Endometrial microvascular endothelial cells (primary cell): ENCODE measurements around the gene GAR1. TPM values are rescaled to one million over a fixed set of nuclear protein-coding genes. Genes with fewer than 3 reads are reported as not detected.
"Not testable (repeated sequence)": the region's sequence is repeated elsewhere in the genome, so short reads cannot be mapped to it uniquely, and the experiment has no call there.

Source experiments
- in situ Hi-C: cut with HindIII; loops from 2 replicates; pipeline ENCODE4 v1.10.0; 2017; ENCODE audit warnings: low sequenced_read_pairs, low pct_unique_long_range_greater_than_20kb; ENCODE audit errors: inconsistent ontology term
- total RNA-seq: library from RNA; depleted of rRNA; stranded (reverse); fragments of >200 nt; gene quantifications from one replicate; pipeline ENCODE4 v1.2.3, GENCODE V29; 2015; ENCODE audit errors: inconsistent ontology term

GAR1 gene
- total RNA-seq, 1 donor from 2014 or later, result 9.8 TPM

GRCh38 chr4:109827672-109828071 is 12.1 kb downstream of the GAR1 start, which contains the start of gene RRH:
Gene RRH, plus strand, starts transcription at chr4:109827972. Its CDS starts 56 bp downstream, at chr4:109828028.
- in situ Hi-C loops, result no loop called here

DNA sequence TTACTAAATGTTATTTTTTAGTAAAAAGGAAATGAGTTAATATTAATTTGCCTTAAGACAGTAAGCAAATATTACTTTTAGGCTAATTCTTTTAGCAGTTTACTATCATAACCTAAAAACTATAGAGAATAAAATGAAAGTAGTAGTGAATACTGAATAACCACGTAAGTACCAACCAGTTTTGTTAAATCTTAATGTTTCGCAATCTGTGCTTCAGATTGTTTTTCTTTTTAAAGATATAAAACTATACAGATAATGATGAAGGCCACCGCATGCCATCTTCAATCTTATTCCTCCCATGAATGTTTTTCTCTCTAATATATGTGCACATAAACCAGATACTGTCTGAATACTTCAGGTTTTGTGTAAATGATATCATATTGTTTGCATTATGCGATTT is 18.2 kb downstream of the GAR1 start:
- in situ Hi-C loops, result no loop called here

DNA sequence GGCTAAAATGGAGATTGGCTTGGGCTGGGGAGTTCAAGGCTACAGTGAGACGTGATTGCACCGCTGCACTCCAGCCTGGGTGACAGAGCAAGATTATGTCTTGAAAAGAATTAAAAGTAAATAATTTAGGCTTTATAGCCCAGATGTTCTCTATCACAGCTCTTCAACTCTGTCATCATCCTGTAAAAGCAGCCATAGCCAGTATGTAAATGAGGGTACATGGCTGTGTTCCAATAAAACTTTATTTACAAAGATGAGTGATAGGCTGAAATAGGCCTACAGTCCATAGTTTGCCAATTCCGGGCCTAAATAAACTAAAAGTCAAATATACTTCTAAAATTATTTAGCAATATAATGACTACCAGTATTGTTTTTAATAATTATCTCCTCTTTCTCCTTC is 21.4 kb downstream of the GAR1 start:
- in situ Hi-C loops, result no loop called here

GRCh38 chr4:109846395-109847098 is 31.0 kb downstream of the GAR1 start:
- in situ Hi-C loops, result no loop called here

DNA sequence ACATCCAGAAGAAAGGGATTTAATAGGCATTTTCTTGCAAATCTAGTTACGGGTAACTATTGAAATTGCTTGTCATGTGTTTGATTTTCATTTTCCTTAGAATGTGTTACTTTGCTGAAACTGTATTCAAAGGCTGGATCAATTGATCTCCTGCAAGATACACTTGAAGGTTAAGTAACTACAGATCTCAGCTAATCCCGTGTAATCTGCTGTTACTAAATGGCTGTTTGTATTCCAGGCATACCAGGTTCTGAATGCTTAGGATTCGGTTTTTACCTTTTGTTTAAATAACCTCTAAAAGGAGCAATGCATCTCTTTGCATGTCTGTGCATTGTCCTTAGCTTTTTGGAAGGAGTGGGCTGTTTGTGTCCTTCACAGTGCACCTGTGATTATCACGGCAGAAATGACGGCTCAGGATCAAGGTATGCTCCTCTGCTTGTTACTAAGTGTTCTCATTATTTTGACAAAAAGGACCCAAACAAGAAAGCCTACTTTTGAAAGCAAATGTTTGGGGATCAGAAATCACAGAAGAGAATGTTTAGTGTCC is 32.4 kb downstream of the GAR1 start, which contains the start of gene LRIT3:
LRIT3 (plus strand) TSS at position 212 of the 547 bp plus-strand sequence; CDS start at position 307, 95 bp downstream.
- in situ Hi-C loops, result no loop called here

- in situ Hi-C loops, result no loop called here
Measured at GRCh38 chr4:109848501-109848900, 32.9 kb downstream of the GAR1 start.

DNA sequence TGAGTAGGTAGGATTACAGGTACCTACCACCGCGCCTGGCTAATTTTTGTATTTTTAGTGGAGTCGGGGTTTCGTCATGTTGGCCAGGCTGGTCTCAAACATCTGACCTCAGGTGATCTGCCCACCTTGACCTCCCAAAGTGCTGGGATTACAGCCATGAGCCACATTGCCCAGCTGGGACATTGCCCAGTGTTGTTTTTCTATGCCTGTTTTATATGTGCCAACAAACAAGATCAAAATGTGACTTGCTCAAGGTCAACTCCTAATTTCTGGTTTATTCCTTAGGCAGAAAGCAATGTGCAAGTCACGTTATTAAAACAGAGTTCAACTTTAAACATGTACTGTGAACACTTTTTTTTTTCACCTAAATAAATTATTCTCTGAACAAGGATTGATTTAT is 35.0 kb downstream of the GAR1 start:
- in situ Hi-C loops, result no loop called here

DNA sequence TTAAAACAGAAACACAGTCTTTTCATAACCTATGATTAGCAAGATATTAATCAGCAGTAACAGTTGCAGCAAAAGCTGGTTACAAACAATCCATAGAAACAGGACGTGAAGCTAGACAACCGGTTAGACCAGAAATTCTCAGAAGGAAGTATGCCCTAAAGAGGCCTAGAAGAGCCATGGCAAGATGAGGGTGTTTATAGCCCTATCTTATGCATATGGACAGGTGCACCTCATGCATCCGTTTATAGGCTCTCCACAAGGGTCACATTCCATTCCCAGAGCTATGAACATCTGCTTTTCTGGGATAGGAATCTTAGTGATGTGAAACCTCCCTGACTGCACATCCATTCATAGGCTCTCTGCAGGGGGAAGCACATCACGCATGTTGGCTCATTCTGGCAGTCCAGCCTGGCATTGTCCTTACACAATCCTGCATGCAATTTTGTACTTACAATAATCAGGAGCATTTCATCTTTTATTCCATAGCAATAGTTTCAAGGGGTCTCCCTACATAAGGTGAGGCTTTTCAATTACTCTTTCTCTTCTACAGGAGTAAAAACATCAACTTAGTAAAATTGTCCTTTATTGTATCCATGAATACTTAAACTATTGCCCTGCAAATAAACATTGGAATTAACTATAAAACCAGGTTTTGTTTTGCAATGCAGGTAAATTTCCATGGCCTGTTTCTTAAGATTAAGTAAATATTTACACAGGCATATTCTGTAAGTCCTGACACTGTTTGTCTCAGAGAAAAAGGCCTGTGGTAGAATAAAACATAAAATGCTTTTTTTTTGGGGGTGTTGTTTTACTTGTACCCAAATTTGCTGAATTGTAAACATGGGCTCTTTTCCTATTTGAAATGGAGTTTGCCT is 44.1 kb downstream of the GAR1 start:
- in situ Hi-C loops, result not testable (repeated sequence)

- in situ Hi-C loops, result no loop called here
Measured at GRCh38 chr4:109861271-109861670, 45.7 kb downstream of the GAR1 start.

DNA sequence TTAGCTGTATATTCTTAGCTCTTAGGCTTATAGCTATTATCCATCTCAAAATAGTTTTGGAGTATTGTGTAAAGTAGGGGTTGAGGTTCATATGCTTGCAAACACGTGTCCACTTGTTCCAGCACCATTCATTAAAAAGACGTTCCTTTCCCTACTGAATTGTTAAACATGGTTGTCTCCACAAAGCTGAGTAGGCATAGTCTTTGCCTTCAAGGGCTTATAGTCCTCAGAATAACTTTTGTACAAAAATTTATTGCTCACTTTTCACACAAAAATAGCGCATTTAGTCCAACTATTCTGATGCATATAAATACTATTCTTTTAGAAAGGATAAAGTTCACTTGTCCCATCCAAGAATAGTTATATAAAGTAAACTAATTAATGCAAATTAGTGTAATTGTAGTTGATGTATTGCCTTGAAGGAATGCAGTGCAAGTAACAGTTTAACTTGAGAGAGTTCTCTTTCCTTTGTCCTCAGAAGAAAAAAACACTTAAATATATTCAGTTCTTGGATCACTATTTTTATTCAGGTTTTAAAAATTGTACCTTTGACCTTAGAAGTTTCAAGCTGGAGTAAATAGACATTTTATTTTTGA is 46.5 kb downstream of the GAR1 start:
- in situ Hi-C loops, result no loop called here

- in situ Hi-C loops, result no loop called here
Measured at GRCh38 chr4:109864134-109864533, 48.6 kb downstream of the GAR1 start.

GRCh38 chr4:109870061-109870460 is 54.5 kb downstream of the GAR1 start:
- in situ Hi-C loops, result no loop called here

DNA sequence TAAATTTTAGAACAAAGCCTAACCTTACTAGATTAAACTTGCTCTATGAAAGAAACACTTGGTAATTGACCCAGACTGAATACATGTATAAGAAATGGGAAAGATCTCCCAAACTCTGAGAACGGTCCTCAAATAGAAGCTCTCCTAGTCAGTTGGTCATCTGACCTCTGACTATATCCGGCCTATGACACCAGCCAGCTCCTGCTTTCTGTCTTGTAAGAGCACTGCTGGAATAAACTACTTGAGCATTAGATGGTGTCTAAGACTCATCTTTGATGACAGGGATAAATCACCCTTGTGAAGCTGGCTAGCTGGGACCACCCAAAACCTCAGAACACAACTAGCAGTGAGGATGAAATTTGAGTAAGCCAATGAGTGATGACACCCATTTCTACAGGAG is 56.5 kb downstream of the GAR1 start:
- in situ Hi-C loops, result no loop called here

DNA sequence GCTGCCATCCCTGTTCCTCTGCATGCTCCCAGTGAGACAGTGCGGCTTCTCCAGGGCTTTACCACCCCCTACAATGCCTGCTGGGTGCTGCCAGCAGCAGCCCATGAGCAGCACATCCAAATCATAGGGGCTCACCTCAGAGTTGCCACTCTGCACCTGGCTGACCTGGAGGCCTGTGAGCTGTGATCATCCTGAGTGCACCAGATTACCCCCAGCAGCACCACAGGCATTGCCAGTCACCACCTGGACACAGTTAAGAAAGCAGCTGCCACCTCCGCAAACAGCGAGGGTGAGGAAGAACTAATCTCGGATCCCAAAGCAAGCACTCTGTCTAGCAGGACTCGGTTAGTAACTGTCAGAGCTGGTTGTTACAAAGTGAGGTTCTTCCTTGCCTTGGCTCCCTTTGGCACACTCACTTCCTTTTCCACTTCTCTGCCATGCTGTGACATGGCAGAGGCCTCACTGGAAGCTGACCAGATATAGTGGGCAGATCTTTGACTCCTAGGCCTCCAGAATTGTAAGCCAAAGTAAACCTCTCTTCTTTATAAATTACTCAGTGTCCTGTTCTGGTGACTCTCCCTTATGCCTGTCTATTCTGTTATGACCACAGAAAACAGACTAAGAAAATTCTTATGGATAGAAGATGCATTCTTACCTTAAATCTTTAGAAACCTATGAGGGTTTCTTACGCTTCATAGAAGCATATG is 57.5 kb downstream of the GAR1 start:
- in situ Hi-C loops, result no loop called here

DNA sequence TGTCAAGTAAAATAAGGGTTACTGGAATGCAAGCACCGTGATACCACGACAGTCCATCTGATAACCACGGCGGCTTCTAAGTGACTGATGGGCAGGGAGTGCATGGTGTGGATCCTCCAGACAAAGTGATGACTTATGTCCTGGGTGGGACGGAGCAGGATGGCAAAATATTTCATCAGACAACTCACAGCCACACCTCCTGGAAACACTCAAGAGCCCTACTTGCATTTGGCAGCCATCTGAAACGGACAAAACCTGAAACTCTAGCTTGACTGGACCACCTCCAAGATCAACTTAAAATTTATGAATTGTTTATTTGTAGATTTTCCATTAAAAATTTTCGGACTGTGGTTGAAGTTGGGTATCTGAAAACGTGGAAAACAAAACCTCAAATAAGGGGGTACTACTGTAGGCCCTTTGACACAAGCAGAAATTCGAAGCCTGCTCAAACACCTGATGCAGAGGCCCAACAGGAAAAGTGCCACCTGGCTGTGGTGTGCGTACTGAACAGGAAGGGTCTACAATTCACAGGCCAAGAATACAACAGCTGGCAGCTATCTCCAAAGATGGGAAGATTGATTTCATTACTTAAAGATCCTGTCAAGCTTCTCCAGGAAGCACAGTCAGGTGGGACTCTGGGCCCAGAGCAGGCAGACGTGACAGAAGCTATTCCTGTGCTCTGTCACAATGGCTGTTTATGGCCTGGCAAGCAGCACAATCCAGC is 58.4 kb downstream of the GAR1 start:
- in situ Hi-C loops, result no loop called here
